Measurements from ENCODE around the gene MVD.

DNA sequence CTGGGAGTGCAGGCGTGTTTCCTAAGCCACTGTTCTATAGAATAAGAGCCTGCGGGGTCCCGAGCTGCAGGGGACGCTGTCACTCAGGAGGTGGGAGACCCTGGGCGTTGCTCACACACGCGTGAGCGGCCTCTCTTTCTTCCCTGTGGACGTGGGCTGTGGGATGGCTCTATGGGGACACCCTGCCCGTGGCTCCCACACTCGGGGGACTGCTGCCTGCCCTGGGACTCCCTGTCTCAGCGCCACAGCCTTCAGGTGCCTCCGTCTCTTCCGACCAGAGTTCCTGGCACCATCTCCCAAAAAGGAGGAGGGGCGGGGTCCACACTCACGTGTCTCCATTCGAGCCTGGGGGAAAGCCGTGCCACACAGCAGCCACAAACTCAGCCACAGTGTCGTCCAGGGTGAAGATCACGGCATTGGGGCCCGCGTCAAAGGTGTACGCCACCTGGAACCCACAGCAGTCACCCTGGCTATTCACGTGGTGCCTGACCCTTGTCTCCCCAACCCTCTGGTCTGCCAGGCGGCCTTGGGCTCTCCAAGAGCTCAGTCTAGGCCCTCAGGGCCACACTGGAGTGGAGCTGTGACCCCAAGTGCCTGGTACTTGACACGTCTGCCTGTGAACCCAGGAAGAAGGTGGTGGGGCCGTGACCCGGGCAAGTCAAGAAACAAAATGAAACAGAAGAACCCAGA lies 8.4 kb downstream of the MVD start:
- TF ChIP-seq, protein P1, sequence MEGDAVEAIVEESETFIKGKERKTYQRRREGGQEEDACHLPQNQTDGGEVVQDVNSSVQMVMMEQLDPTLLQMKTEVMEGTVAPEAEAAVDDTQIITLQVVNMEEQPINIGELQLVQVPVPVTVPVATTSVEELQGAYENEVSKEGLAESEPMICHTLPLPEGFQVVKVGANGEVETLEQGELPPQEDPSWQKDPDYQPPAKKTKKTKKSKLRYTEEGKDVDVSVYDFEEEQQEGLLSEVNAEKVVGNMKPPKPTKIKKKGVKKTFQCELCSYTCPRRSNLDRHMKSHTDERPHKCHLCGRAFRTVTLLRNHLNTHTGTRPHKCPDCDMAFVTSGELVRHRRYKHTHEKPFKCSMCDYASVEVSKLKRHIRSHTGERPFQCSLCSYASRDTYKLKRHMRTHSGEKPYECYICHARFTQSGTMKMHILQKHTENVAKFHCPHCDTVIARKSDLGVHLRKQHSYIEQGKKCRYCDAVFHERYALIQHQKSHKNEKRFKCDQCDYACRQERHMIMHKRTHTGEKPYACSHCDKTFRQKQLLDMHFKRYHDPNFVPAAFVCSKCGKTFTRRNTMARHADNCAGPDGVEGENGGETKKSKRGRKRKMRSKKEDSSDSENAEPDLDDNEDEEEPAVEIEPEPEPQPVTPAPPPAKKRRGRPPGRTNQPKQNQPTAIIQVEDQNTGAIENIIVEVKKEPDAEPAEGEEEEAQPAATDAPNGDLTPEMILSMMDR (IDR thresholded peaks at IDR 0.05; ENCODE audit: low read length): no peak
- no peak for TF ChIP-seq EZH2 (IDR thresholded peaks at IDR 0.05; ENCODE audit: borderline replicate concordance, low read length)

Measured in OCI-LY1 (cell line).